HEK293 (cell line): ENCODE measurements around the gene CPNE8.

Experiments used
- GLIS1 ChIP-seq: fragments of 450-650 bp; formaldehyde crosslinking; IDR thresholded peaks from 2 replicates; pipeline ENCODE4 v1.5.1; 2016; ENCODE audit warnings: missing biosample characterization, missing genetic modification characterization
- MEIS1 ChIP-seq: sonication (generic); formaldehyde crosslinking; IDR thresholded peaks from 2 replicates; pipeline ENCODE4 v1.8.1; 2022; ENCODE audit warnings: missing genetic modification reagents, mild to moderate bottlenecking, borderline replicate concordance
- PRDM10 ChIP-seq: fragments of 450-650 bp; formaldehyde crosslinking; IDR thresholded peaks from 2 replicates; pipeline ENCODE4 v1.5.1; 2016; ENCODE audit warnings: missing biosample characterization, missing genetic modification characterization
- SCRT1 ChIP-seq: fragments of 450-650 bp; formaldehyde crosslinking; IDR thresholded peaks from 2 replicates; pipeline ENCODE4 v1.5.1; 2016; ENCODE audit warnings: missing biosample characterization, missing genetic modification characterization, borderline replicate concordance
- SCRT2 ChIP-seq: fragments of 450-650 bp; formaldehyde crosslinking; IDR thresholded peaks from 2 replicates; pipeline ENCODE4 v1.5.1; 2016; ENCODE audit warnings: missing biosample characterization, missing genetic modification characterization
- SETDB1 ChIP-seq: IDR thresholded peaks from one replicate; pipeline ENCODE4 v1.6.1; 2017; ENCODE audit warnings: mild to moderate bottlenecking, low read length, moderate library complexity, mixed read lengths; ENCODE audit not compliant: insufficient read length
- TRIM28 ChIP-seq: IDR thresholded peaks from 2 replicates; pipeline ENCODE4 v1.6.1; 2011; ENCODE audit warnings: low read length, control low read depth, borderline replicate concordance
- ZBTB7A ChIP-seq: fragments of 450-650 bp; formaldehyde crosslinking; IDR thresholded peaks from 2 replicates; pipeline ENCODE4 v1.5.1; 2016; ENCODE audit warnings: low read depth, missing biosample characterization, missing genetic modification characterization
- ZNF10 ChIP-seq: fragments of 450-650 bp; formaldehyde crosslinking; IDR thresholded peaks from 2 replicates; pipeline ENCODE4 v1.5.1; 2017; ENCODE audit warnings: missing biosample characterization, missing genetic modification characterization
- ZNF140 ChIP-seq: fragments of 450-650 bp; formaldehyde crosslinking; IDR thresholded peaks from 2 replicates; pipeline ENCODE4 v1.5.1; 2016; ENCODE audit warnings: missing biosample characterization, missing genetic modification characterization
- ZNF146 ChIP-seq: fragments of 450-650 bp; formaldehyde crosslinking; IDR thresholded peaks from 2 replicates; pipeline ENCODE4 v1.5.1; 2016; ENCODE audit warnings: missing biosample characterization, missing genetic modification characterization
- ZNF174 ChIP-seq: fragments of 450-650 bp; formaldehyde crosslinking; IDR thresholded peaks from 2 replicates; pipeline ENCODE4 v1.5.0; 2017; ENCODE audit warnings: missing biosample characterization, mild to moderate bottlenecking, missing genetic modification characterization
- ZNF202 ChIP-seq: fragments of 450-650 bp; formaldehyde crosslinking; IDR thresholded peaks from 2 replicates; pipeline ENCODE4 v1.5.1; 2016; ENCODE audit warnings: missing biosample characterization, missing genetic modification characterization, borderline replicate concordance
- ZNF221 ChIP-seq: fragments of 450-650 bp; formaldehyde crosslinking; IDR thresholded peaks from 2 replicates; pipeline ENCODE4 v1.5.1; 2017; ENCODE audit warnings: missing biosample characterization, missing genetic modification characterization, borderline replicate concordance
- ZNF449 ChIP-seq: fragments of 450-650 bp; formaldehyde crosslinking; IDR thresholded peaks from 2 replicates; pipeline ENCODE4 v1.5.1; 2017; ENCODE audit warnings: missing biosample characterization, mild to moderate bottlenecking, missing genetic modification characterization, moderate library complexity
- ZNF48 ChIP-seq: fragments of 450-650 bp; formaldehyde crosslinking; IDR thresholded peaks from 2 replicates; pipeline ENCODE4 v1.5.1; 2016; ENCODE audit warnings: missing biosample characterization, missing genetic modification characterization
- ZNF488 ChIP-seq: fragments of 450-650 bp; formaldehyde crosslinking; IDR thresholded peaks from 2 replicates; pipeline ENCODE4 v1.5.1; 2016; ENCODE audit warnings: missing biosample characterization, missing genetic modification characterization
- ZNF510 ChIP-seq: fragments of 450-650 bp; formaldehyde crosslinking; IDR thresholded peaks from 2 replicates; pipeline ENCODE4 v1.5.1; 2018; ENCODE audit warnings: mild to moderate bottlenecking, missing genetic modification characterization, missing biosample characterization; ENCODE audit not compliant: insufficient replicate concordance
- ZNF514 ChIP-seq: fragments of 450-650 bp; formaldehyde crosslinking; IDR thresholded peaks from 2 replicates; pipeline ENCODE4 v1.5.1; 2016; ENCODE audit warnings: missing biosample characterization, missing genetic modification characterization
- ZNF529 ChIP-seq: fragments of 450-650 bp; formaldehyde crosslinking; IDR thresholded peaks from 2 replicates; pipeline ENCODE4 v1.5.1; 2017; ENCODE audit warnings: missing genetic modification characterization, missing biosample characterization; ENCODE audit not compliant: insufficient replicate concordance
- ZNF544 ChIP-seq: fragments of 450-650 bp; formaldehyde crosslinking; IDR thresholded peaks from 2 replicates; pipeline ENCODE4 v1.5.0; 2017; ENCODE audit warnings: missing biosample characterization, missing genetic modification characterization
- ZNF555 ChIP-seq: fragments of 450-650 bp; formaldehyde crosslinking; conservative IDR thresholded peaks from 2 replicates; pipeline ENCODE4 v1.5.1; 2017; ENCODE audit warnings: missing biosample characterization, mild to moderate bottlenecking, missing genetic modification characterization, inconsistent platforms
- ZNF571 ChIP-seq: fragments of 450-650 bp; formaldehyde crosslinking; IDR thresholded peaks from 2 replicates; pipeline ENCODE4 v1.5.0; 2017; ENCODE audit warnings: missing biosample characterization, missing genetic modification characterization
- ZNF639 ChIP-seq: fragments of 450-650 bp; formaldehyde crosslinking; IDR thresholded peaks from 2 replicates; pipeline ENCODE4 v1.5.1; 2016; ENCODE audit warnings: missing biosample characterization, missing genetic modification characterization
- ZNF658 ChIP-seq: fragments of 450-650 bp; formaldehyde crosslinking; IDR thresholded peaks from 2 replicates; pipeline ENCODE4; 2016; ENCODE audit warnings: missing biosample characterization, missing genetic modification characterization
- ZNF692 ChIP-seq: fragments of 450-650 bp; formaldehyde crosslinking; IDR thresholded peaks from 2 replicates; pipeline ENCODE4 v1.5.1; 2016; ENCODE audit warnings: missing biosample characterization, missing genetic modification characterization
- ZNF792 ChIP-seq: fragments of 450-650 bp; formaldehyde crosslinking; IDR thresholded peaks from 2 replicates; pipeline ENCODE4 v1.5.1; 2016; ENCODE audit warnings: missing biosample characterization, missing genetic modification characterization
- ZSCAN18 ChIP-seq: fragments of 450-650 bp; formaldehyde crosslinking; IDR thresholded peaks from 2 replicates; pipeline ENCODE4 v1.5.1; 2016; ENCODE audit warnings: missing biosample characterization, missing genetic modification characterization
- ZSCAN30 ChIP-seq: fragments of 450-650 bp; IDR thresholded peaks from 2 replicates; pipeline ENCODE4 v1.5.1; 2018; ENCODE audit warnings: missing biosample characterization, mild to moderate bottlenecking, missing genetic modification characterization, moderate library complexity
- ZXDB ChIP-seq: fragments of 450-650 bp; formaldehyde crosslinking; IDR thresholded peaks from 2 replicates; pipeline ENCODE4 v1.5.1; 2016; ENCODE audit warnings: missing biosample characterization, missing genetic modification characterization

CPNE8 gene

GRCh38 chr12:38904537-38905479, 583 bp downstream of the CPNE8 start (continued):
- no peak for TF ChIP-seq ZSCAN18 (tag by site-specific recombination)
- TF ChIP-seq ZNF571 (tag by site-specific recombination) = no peak
- no peak for TF ChIP-seq ZNF555 (tag by site-specific recombination)
- TF ChIP-seq ZNF10 (tag by site-specific recombination) = no peak
- peak; percentile 67 for TF ChIP-seq PRDM10 (tag by site-specific recombination)
- no peak for TF ChIP-seq TRIM28
- TF ChIP-seq ZNF174 = no peak
- no peak for TF ChIP-seq SETDB1
- TF ChIP-seq ZNF488 (tag by site-specific recombination) = no peak
- TF ChIP-seq ZXDB (tag by site-specific recombination) = no peak
- TF ChIP-seq ZNF792 (tag by site-specific recombination) = no peak
- no peak for TF ChIP-seq GLIS1 (tag by site-specific recombination)
- no peak for TF ChIP-seq ZNF449 (tag by site-specific recombination)
- no peak for TF ChIP-seq ZNF658 (tag by site-specific recombination)
- TF ChIP-seq ZNF529 (tag by site-specific recombination) = no peak
- no peak for TF ChIP-seq ZNF544
- no peak for TF ChIP-seq MEIS1 (CRISPR knock-in tag)
- TF ChIP-seq ZNF146 (tag by site-specific recombination) = no peak; the same call in 1 of the 2 replicates
- peak; percentile 58; the same call in 1 of the 2 replicates for TF ChIP-seq ZSCAN30 (tag by site-specific recombination)
- peak; percentile 45; the same call in 1 of the 2 replicates for TF ChIP-seq SCRT2 (tag by site-specific recombination)
- no peak for TF ChIP-seq ZNF48 (tag by site-specific recombination)
- no peak; the same call in 1 of the 2 replicates for TF ChIP-seq ZNF639 (tag by site-specific recombination)
- no peak for TF ChIP-seq ZBTB7A
- TF ChIP-seq ZNF510 = no peak
- no peak for TF ChIP-seq ZNF692 (tag by site-specific recombination)
- no peak for TF ChIP-seq ZNF202 (tag by site-specific recombination)
- TF ChIP-seq ZNF514 (tag by site-specific recombination) = no peak
- TF ChIP-seq ZNF221 (tag by site-specific recombination) = no peak
- no peak for TF ChIP-seq ZNF140 (tag by site-specific recombination)
- no peak for TF ChIP-seq SCRT1
